ENCODE measurements around the gene CBY2.
A peak's percentile ranks its signal among the peaks of the same experiment; 100 is the strongest.

DNA sequence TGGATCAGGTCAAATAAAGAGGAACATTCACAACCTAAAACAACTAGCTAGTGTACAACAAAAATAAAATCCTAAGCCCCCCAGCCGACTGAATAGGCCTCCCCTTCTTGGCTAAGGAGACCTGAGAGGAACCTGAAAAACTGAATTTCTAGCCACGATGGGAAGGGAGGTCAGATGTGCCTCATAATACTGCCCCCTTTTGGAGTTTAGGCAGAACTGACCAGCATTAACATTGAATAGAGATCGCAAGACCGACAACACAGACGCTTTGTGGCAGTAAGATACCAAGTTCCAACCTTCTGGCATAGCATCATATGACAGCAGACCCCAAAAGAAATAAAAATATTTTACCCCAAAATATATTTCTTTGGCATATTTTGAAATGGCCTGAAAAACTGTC lies 15.9 kb downstream of the CBY2 start:
- TF ChIP-seq POLR2A (IDR thresholded peaks at IDR 0.05) = no peak
- TF ChIP-seq, protein P1, sequence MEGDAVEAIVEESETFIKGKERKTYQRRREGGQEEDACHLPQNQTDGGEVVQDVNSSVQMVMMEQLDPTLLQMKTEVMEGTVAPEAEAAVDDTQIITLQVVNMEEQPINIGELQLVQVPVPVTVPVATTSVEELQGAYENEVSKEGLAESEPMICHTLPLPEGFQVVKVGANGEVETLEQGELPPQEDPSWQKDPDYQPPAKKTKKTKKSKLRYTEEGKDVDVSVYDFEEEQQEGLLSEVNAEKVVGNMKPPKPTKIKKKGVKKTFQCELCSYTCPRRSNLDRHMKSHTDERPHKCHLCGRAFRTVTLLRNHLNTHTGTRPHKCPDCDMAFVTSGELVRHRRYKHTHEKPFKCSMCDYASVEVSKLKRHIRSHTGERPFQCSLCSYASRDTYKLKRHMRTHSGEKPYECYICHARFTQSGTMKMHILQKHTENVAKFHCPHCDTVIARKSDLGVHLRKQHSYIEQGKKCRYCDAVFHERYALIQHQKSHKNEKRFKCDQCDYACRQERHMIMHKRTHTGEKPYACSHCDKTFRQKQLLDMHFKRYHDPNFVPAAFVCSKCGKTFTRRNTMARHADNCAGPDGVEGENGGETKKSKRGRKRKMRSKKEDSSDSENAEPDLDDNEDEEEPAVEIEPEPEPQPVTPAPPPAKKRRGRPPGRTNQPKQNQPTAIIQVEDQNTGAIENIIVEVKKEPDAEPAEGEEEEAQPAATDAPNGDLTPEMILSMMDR (IDR thresholded peaks at IDR 0.05) = peak in 1 of 4 experiments; percentile 9
- no peak for TF ChIP-seq EP300 (IDR thresholded peaks at IDR 0.05)

Measured in gastroesophageal sphincter (tissue), 3 donors.